ENCODE results near the gene CDC42BPB.
"Not testable (repeated sequence)": the region's sequence is repeated elsewhere in the genome, so short reads cannot be mapped to it uniquely, and the experiment has no call there.

Gene CDC42BPB

GRCh38 chr14:103050935-103051334 is 6.4 kb downstream of the CDC42BPB start:
- no peak for DNase-seq (ENCODE audit: low read depth)

- DNase-seq (ENCODE audit: low read depth): not testable (repeated sequence)
Measured at GRCh38 chr14:103047453-103047852, 9.9 kb downstream of the CDC42BPB start.

GRCh38 chr14:103045371-103045869 is 11.9 kb downstream of the CDC42BPB start:
- no peak for DNase-seq (ENCODE audit: low read depth)

GRCh38 chr14:103043257-103044015 is 13.9 kb downstream of the CDC42BPB start:
- DNase-seq (ENCODE audit: low read depth): no peak

- no peak for DNase-seq (ENCODE audit: low read depth)
Measured at GRCh38 chr14:103041464-103041863, 15.9 kb downstream of the CDC42BPB start.

GRCh38 chr14:103033681-103034096 is 23.7 kb downstream of the CDC42BPB start:
- DNase-seq (ENCODE audit: low read depth): no peak

GRCh38 chr14:103031956-103032355 is 25.4 kb downstream of the CDC42BPB start:
- no peak for DNase-seq (ENCODE audit: low read depth)

GRCh38 chr14:103031566-103031911 is 25.8 kb downstream of the CDC42BPB start:
- DNase-seq (ENCODE audit: low read depth): no peak

- DNase-seq (ENCODE audit: low read depth): no peak
Measured at GRCh38 chr14:103030741-103031565, 26.4 kb downstream of the CDC42BPB start.

GRCh38 chr14:103029936-103030335 is 27.4 kb downstream of the CDC42BPB start:
- DNase-seq (ENCODE audit: low read depth): no peak

GRCh38 chr14:103028772-103029171 is 28.6 kb downstream of the CDC42BPB start:
- DNase-seq (ENCODE audit: low read depth): no peak

- DNase-seq (ENCODE audit: low read depth): no peak
Measured at GRCh38 chr14:103028161-103028767, 29.1 kb downstream of the CDC42BPB start.

GRCh38 chr14:103027451-103027850 is 29.9 kb downstream of the CDC42BPB start:
- DNase-seq (ENCODE audit: low read depth): no peak

GRCh38 chr14:103026988-103027387 is 30.4 kb downstream of the CDC42BPB start:
- no peak for DNase-seq (ENCODE audit: low read depth)

GRCh38 chr14:103026196-103026595 is 31.2 kb downstream of the CDC42BPB start:
- not testable (repeated sequence) for DNase-seq (ENCODE audit: low read depth)

GRCh38 chr14:103023881-103024473 is 33.4 kb downstream of the CDC42BPB start:
- peak; percentile 58 for DNase-seq (ENCODE audit: low read depth)

- no peak for DNase-seq (ENCODE audit: low read depth)
Measured at GRCh38 chr14:103022685-103023044, 34.7 kb downstream of the CDC42BPB start.

GRCh38 chr14:103022002-103022684 is 35.2 kb downstream of the CDC42BPB start:
- no peak for DNase-seq (ENCODE audit: low read depth)

GRCh38 chr14:103021684-103022001 is 35.7 kb downstream of the CDC42BPB start:
- DNase-seq (ENCODE audit: low read depth): no peak

- DNase-seq (ENCODE audit: low read depth): no peak
Measured at GRCh38 chr14:103020271-103021170, 36.8 kb downstream of the CDC42BPB start.

- DNase-seq (ENCODE audit: low read depth): no peak
Measured at GRCh38 chr14:103019826-103020225, 37.5 kb downstream of the CDC42BPB start.

Data from non-pigmented ciliary epithelial cell (primary cell).